Spleen (tissue), 7 donors: Measurements from ENCODE around the gene SELENOI.

Experiments used
- CTCF ChIP-seq, 11 experiments: fragments of 200-600 bp in 7 of 11; fragments of 450-650 bp in 4 of 11; sonication (generic) in 4 of 11; IDR thresholded peaks in 8 of 11; conservative IDR thresholded peaks in 3 of 11; 1 replicate in 7 of 11; 2 replicates in 4 of 11; pipeline versions ENCODE4 v1.4.0 to v1.8.0; 2016 to 2021; ENCODE audit warnings: antibody characterized with exemption in 11 of 11, inconsistent platforms in 4 of 11, mild to moderate bottlenecking in 1 of 11
- POLR2AphosphoS5 ChIP-seq, 3 donors: sonication (generic); formaldehyde crosslinking; IDR thresholded peaks; one replicate each; pipeline ENCODE4 v1.5.1; 2017; ENCODE audit warnings: antibody characterized with exemption in 3 of 3
- donor health status: DM: no; HTN: no; CAD: no; lungs with moderate emphysema.
- donor health status: DM: no; HTN: no; CAD: no.
- donor health status: DM: no; HTN: no; CAD: no.

GRCh38 chr2:26327291-26328272 lies 18.4 kb upstream of the SELENOI start:
- TF ChIP-seq CTCF (IDR thresholded peaks at IDR 0.05 in 8 of 11, conservative IDR thresholded peaks at IDR 0.05 in 3 of 11) (no peak), POLR2AphosphoS5 (IDR thresholded peaks at IDR 0.05) (no peak)
